ENCODE data around the gene PARD3. TPM values are rescaled to one million over a fixed set of nuclear protein-coding genes. Genes with fewer than 3 reads are reported as not detected.

Gene PARD3
- total RNA-seq, 1 donor from 2014 or later = 51.2 TPM

- DNase-seq (ENCODE audit: low read depth, low spot score) = no peak
- no peak overlapping the region for H3K4me3 Mint-ChIP-seq
- no peaks in the 10 kb centered on the region for H3K27me3 Mint-ChIP-seq (ENCODE audit: low read depth)
- no peaks in the 10 kb centered on the region for H3K36me3 Mint-ChIP-seq (ENCODE audit: low read depth)
- peaks cover 46% of the 10 kb centered on the region for H3K4me1 Mint-ChIP-seq
- H3K27ac Mint-ChIP-seq (ENCODE audit: unreplicated experiment) = no peak overlapping the region
- peak; percentile 50 for TF ChIP-seq CTCF (conservative IDR thresholded peaks at IDR 0.05)
- no peaks in the 10 kb centered on the region for H3K9me3 Mint-ChIP-seq
Measured at GRCh38 chr10:34732926-34733325, 82.2 kb downstream of the PARD3 start.

- H3K27me3 Mint-ChIP-seq (ENCODE audit: low read depth) = no peaks in the 10 kb centered on the region
- DNase-seq (ENCODE audit: low read depth, low spot score) = no peak
- H3K4me3 Mint-ChIP-seq = no peak overlapping the region
- no peaks in the 10 kb centered on the region for H3K36me3 Mint-ChIP-seq (ENCODE audit: low read depth)
- peaks cover 42% of the 10 kb centered on the region for H3K4me1 Mint-ChIP-seq
- no peak overlapping the region for H3K27ac Mint-ChIP-seq (ENCODE audit: unreplicated experiment)
- no peak for TF ChIP-seq CTCF (conservative IDR thresholded peaks at IDR 0.05)
- H3K9me3 Mint-ChIP-seq = no peaks in the 10 kb centered on the region
Measured at GRCh38 chr10:34731885-34732701, 83.0 kb downstream of the PARD3 start.

GRCh38 chr10:34731213-34731612 is 83.9 kb downstream of the PARD3 start:
- H3K27me3 Mint-ChIP-seq (ENCODE audit: low read depth) = no peaks in the 10 kb centered on the region

GRCh38 chr10:34730726-34731125 is 84.4 kb downstream of the PARD3 start:
- H3K4me1 Mint-ChIP-seq = peaks cover 46% of the 10 kb centered on the region
- H3K4me3 Mint-ChIP-seq = no peak overlapping the region
- H3K9me3 Mint-ChIP-seq = no peaks in the 10 kb centered on the region
- no peak overlapping the region for H3K27ac Mint-ChIP-seq (ENCODE audit: unreplicated experiment)
- no peaks in the 10 kb centered on the region for H3K36me3 Mint-ChIP-seq (ENCODE audit: low read depth)
- no peak for DNase-seq (ENCODE audit: low read depth, low spot score)
- no peak for TF ChIP-seq CTCF (conservative IDR thresholded peaks at IDR 0.05)
- H3K27me3 Mint-ChIP-seq (ENCODE audit: low read depth) = no peaks in the 10 kb centered on the region

More at GRCh38 chr10:34731213-34731612, 83.9 kb downstream of the PARD3 start:
- Mint-ChIP-seq H3K9me3 (no peaks in the 10 kb centered on the region), H3K36me3 (ENCODE audit: low read depth) (no peaks in the 10 kb centered on the region), H3K4me1 (peaks cover 45% of the 10 kb centered on the region), H3K4me3 (no peak overlapping the region), H3K27ac (ENCODE audit: unreplicated experiment) (no peak overlapping the region)
- DNase-seq (ENCODE audit: low read depth, low spot score) = no peak
- TF ChIP-seq CTCF (conservative IDR thresholded peaks at IDR 0.05) = no peak

- Mint-ChIP-seq H3K27ac (ENCODE audit: unreplicated experiment) (no peak overlapping the region), H3K4me3 (no peak overlapping the region), H3K36me3 (ENCODE audit: low read depth) (no peaks in the 10 kb centered on the region), H3K27me3 (ENCODE audit: low read depth) (no peaks in the 10 kb centered on the region), H3K9me3 (no peaks in the 10 kb centered on the region), H3K4me1 (peaks cover 54% of the 10 kb centered on the region)
- DNase-seq (ENCODE audit: low read depth, low spot score) = no peak
- no peak for TF ChIP-seq CTCF (conservative IDR thresholded peaks at IDR 0.05)
Measured at GRCh38 chr10:34729619-34730018, 85.5 kb downstream of the PARD3 start.

Data from neural crest cell (in vitro differentiated cells).